ENCODE data around the gene IGFL1.
"Not testable (repeated sequence)": the region's sequence is repeated elsewhere in the genome, so short reads cannot be mapped to it uniquely, and the experiment has no call there.

IGFL1 gene

DNA sequence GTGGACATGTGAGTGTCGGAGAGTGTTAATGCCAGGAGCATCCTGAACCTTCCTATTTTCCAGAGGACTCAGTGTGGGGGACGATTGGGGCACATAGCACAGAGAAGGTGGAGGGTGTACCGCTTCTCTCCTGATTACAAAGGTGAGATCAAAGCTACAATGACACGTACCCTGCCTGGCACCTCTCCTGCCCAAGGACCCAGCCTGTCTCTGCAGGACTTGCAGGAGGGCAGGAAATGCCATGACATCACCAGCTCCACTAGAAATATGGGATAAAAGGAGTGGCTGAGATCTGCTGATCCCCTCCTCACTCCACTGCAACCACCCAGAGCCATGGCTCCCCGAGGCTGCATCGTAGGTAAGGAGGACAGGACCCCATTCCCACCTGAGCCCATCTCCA, at the start of gene IGFL1:
TSS of gene IGFL1 (plus strand) at position 301 of the 400 bp plus-strand sequence. CDS start at position 334, 33 bp downstream.
- DNase-seq: no peak
- TF ChIP-seq POLR2A (IDR thresholded peaks at IDR 0.05; ENCODE audit: low read length) (no peak), GATA1 (IDR thresholded peaks at IDR 0.05; ENCODE audit: low read depth, low read length) (no peak)

DNA sequence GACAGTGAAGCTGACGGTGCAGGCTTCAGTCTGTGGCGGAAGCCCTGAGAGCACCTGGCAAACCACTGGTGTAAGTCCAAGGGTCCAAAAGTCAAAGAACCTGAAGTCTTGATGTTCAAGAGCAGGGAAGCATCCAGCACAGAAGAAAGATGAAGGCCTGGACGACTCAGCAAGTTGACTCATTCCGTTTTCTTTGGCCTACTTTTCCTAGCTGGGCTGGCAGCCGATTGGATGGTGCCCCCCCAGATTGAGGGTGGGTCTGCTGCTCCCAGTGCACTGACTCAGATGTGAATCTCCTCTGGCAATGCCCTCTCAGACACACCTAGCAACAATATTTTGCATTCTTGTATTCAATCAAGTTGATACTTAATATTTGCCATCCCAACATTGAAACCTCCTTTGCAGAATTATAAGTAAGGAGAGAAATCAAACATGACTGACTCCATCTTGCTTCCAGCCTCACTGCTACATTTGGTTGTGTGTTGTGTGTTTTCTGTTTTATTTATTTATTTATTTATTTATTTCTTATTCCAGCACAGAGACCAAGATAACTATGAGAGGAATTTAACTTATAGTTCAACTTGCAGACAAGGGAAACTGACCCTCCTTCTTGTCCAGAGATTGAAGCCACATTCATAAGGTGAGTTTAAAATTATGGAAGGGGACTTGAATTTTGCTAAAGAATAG, 48.7 kb upstream of the IGFL1 start:
- no peak for DNase-seq
- TF ChIP-seq POLR2A (IDR thresholded peaks at IDR 0.05; ENCODE audit: low read length): no peak
- no peak for TF ChIP-seq GATA1 (IDR thresholded peaks at IDR 0.05; ENCODE audit: low read depth, low read length)

DNA sequence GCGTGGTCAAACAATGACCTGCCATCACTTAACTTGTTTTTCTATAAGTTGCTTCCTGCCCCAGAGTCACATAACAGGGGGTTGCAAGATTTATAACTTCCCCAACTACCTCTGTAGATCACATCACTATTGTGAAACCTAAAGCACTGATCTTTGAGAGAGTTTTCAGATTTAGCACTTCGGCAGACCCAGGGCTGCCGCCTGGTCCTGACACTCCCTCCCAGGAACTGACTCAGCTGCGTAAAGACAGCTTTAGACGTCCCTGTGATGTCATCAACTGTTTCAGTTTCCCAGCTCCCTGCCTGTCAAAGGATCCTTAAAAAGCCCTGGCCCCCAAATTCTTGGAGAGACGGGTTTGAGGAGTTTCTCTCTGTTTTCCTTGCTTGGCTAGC, 48.2 kb upstream of the IGFL1 start:
- DNase-seq: no peak
- TF ChIP-seq GATA1 (IDR thresholded peaks at IDR 0.05; ENCODE audit: low read depth, low read length): no peak
- no peak for TF ChIP-seq POLR2A (IDR thresholded peaks at IDR 0.05; ENCODE audit: low read length)

DNA sequence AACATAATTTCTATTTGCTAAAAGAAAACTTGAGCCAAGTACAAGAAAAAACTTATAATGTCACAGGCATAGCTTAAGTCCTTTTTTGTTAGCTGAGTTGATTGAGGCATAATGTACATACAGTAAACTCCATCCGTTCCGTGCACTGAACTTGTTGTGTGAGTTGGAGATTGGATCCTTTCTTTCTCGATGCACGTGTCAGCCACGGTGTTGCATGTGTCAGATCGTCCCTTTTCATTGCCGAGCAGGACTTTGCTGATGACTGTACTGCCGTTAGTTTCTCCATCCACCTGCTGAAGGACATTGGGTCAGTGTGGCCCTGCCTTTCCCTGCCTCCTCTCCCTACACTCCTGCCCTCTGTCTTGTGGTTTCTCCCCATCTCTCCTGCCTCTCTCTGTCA, 47.1 kb upstream of the IGFL1 start:
- DNase-seq: no peak
- no peak for TF ChIP-seq POLR2A (IDR thresholded peaks at IDR 0.05; ENCODE audit: low read length)
- no peak for TF ChIP-seq GATA1 (IDR thresholded peaks at IDR 0.05; ENCODE audit: low read depth, low read length)

DNA sequence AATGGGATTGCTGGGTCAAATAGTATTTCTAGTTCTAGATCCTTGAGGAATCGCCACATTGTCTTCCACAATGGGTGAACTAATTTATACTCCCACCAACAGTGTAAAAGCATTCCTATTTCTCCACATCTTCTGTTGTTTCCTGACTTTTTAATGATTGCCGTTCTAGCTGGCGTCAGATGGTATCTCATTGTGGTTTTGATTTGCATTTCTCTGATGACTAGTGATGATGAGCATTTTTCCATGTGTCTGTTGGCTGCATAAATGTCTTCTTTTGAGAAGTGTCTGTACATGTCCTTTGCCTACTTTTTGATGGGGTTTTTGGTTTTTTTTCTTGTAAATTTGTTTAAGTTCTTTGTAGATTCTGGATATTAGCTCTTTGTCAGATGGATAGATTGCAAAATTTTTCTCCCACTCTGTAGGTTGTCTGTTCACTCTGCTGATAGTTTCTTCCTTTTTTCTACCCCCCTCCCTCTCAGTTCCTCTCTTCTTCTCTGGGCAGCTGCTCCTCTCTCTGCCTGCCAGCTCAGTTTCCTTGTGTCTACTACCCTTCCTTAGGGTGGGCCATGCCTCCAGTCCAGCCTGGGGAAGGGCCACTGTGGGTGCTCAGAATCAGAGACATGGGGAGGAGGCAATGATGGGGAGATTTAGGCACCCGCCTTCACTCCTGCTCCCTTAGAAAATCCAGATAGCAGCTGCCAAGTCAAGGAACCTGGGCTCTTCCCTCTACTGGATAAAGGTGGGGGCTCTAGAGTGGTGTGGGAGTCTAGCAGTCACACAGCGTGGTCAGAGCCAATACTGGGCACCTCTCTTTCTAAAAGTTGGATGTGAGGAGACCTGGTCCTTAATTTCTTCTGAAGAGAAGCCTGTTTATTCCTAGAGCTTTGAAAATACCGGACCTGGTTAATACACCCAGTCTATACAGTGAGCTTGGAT, 44.5 kb upstream of the IGFL1 start:
- not testable (repeated sequence) for DNase-seq

DNA sequence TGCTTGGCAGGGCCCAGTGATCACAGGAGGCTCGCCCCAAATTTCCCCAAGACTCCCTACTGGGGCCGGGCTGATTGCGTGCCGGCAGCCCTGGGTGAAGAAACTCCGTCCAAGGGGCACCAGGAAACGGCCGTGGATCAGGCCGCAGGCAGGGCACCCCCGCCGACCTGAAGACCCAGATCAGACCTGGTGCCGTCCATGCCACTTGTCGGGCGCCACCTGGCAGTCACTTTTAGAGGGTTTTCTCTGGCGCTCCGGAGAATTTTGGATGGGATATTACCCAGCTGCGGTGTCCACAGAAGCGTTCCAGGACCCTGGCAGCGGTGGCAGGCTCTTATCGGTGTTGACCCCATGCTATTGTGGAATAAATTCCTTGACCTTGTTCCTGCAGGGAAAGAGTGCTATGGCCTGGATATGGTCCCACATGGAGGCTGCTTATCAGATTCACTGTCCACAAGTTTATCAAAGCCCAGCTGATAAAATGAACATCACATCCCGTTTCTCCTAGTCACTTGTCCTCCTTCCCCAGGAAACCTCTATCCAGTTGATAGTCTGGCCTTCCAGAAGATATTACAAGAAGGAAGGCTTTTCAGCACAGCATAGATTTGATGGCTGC, 43.3 kb upstream of the IGFL1 start:
- DNase-seq: no peak
- TF ChIP-seq GATA1 (IDR thresholded peaks at IDR 0.05; ENCODE audit: low read depth, low read length) (no peak), POLR2A (IDR thresholded peaks at IDR 0.05; ENCODE audit: low read length) (no peak)

DNA sequence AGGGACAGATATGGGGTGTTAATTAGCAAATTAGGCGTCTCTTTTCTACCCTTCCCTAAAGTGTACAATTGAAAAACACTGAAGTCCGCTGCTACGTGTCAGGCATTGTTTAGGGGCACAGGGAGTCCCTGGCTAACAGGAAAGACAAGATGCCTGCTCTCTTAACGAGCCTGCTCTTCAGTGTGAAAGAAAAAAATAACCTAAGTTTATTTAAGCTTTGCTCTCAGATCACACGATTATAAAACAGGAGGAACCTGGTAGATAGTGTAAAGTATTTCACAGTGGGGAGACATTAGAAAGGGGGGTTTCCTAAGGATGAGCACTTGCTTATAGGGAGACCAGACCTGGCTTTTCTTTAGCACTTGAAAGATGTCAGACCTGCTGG, 42.8 kb upstream of the IGFL1 start:
- TF ChIP-seq POLR2A (IDR thresholded peaks at IDR 0.05; ENCODE audit: low read length) (no peak), GATA1 (IDR thresholded peaks at IDR 0.05; ENCODE audit: low read depth, low read length) (no peak)
- DNase-seq: no peak

DNA sequence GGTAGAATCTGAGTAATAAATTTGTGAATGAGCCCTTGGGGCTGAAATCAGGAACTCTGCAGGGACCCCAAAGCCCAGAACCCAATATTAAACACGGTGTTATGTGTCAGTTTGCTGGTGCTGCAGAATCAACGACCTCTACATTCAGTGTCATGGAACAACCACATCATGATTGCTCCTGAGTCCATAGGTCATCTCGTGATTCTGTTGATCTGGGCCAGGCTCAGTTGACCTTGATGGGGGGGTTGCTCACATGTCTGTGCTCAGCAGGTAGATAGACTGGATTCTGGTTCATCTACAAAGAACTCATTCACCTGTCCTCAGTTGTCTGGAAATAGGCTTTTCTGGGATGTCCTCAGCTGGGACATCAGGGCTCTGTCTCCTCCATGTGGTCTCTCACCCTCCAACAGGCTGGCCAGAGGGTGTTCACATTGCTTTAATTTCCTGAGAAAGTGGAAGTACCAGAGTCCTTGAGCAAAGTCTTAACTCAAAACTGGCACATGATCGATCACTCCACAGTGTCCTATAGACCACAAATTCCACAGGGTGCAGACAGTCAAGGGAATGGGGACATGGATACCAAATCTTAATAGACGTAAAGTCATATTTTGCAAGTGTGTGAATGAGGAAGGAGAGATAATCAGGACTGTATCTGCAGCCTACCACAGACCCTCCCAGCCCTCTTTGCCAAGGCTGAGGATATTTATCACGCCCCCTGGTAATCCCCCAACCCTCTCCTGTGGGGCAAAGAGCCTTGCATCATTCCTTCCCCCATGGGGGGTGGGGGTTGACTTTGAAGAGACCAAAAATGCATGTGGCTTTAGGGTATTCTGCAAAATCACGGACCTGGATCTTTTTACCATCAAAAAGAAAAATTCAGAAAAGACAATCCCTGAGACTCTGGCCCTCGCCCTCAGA, 39.3 kb upstream of the IGFL1 start:
- no peak for DNase-seq
- TF ChIP-seq POLR2A (IDR thresholded peaks at IDR 0.05; ENCODE audit: low read length): no peak
- TF ChIP-seq GATA1 (IDR thresholded peaks at IDR 0.05; ENCODE audit: low read depth, low read length): no peak

DNA sequence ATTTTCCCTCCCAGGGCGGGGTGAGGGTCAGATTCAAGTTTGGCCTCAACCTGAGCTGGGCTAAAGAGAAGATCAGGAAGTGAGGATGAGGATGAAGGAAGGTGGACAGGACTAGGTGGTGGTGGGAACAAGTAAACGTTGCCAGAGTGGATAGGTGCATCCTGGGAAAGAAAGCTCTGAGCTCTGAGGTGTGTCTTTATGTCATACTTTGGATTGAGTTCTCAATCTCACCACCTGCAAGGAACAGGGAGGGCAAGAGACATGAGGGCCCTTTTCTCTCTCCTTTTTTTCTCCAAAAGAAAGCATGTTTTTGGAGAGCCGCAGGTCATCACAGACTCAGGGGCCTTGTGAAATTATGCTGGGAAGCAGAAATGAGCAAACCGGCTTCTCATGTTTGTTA, 38.2 kb upstream of the IGFL1 start:
- no peak for TF ChIP-seq GATA1 (IDR thresholded peaks at IDR 0.05; ENCODE audit: low read depth, low read length)
- TF ChIP-seq POLR2A (IDR thresholded peaks at IDR 0.05; ENCODE audit: low read length): no peak
- DNase-seq: no peak

DNA sequence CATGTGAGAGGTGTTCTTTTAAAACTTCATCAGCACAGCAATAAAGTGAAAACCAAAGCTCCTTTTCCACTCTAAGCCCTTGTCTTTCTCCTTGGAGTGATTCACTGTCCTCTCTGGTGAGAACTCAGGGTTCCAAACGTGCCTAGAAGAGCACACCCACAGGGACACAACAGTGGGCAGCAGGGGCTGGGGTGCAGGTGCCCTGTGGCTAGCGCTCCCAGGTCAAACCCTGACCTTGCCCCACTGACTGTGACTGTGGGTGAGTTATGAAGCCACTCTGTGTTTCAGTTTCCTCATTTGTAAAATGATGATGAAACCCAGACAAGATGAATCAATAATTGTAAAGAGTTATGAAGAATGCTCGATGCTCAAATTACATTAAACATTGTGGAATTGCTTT, 37.6 kb upstream of the IGFL1 start:
- TF ChIP-seq POLR2A (IDR thresholded peaks at IDR 0.05; ENCODE audit: low read length): no peak
- no peak for TF ChIP-seq GATA1 (IDR thresholded peaks at IDR 0.05; ENCODE audit: low read depth, low read length)
- peak in 1 of 2 experiments; percentile 12 for DNase-seq

DNA sequence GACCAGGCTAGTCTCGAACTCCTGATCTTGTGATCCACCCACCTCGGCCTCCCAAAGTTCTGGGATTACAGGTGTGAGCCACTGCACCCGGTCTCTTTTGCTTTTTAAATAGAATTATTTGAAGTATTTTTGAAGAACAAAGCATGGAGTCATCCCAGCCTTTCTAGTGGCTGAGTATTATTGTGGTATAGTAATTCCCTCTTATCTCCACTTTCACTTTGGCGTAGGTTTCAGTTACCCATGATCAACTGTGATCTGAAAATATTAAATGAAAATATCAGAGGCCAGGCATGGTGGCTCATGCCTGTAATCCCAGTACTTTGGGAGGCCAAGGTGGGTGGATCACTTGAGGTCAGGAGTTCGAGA, 36.9 kb upstream of the IGFL1 start:
- DNase-seq: peak in 1 of 2 experiments; percentile 58

DNA sequence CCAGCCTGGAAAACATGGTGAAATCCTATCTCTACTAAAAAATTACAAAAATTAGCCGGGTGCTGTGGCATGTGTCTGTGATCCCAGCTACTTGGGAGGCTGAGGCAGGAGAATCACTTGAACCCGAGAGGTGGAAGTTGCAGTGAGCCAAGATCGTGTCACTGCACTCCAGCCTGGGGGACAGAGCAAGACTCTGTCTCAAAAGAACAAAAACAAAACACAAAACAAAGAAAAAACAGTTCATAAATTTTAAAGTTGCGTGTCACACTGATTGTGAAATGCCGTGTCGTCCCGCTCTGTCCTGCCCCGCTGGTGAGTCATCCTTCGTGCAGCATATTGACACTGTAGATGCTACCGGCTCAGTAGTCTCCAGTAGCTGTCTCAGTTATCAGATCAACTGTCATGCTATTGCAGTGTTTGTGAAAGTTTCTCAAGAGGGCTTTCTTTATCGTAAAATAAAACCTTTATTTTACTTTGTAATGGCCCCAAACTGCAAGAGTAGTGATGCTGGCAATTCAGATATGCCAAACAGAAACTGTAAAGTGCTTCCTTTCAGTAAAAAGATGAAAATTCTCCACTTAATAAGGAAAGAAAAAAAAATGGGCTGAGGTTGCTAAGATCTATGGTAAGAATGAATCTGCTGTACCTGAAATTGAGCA, 36.4 kb upstream of the IGFL1 start:
- peak; percentile 84 to 91 for DNase-seq
- no peak for TF ChIP-seq POLR2A (IDR thresholded peaks at IDR 0.05; ENCODE audit: low read length)
- no peak for TF ChIP-seq GATA1 (IDR thresholded peaks at IDR 0.05; ENCODE audit: low read depth, low read length)

DNA sequence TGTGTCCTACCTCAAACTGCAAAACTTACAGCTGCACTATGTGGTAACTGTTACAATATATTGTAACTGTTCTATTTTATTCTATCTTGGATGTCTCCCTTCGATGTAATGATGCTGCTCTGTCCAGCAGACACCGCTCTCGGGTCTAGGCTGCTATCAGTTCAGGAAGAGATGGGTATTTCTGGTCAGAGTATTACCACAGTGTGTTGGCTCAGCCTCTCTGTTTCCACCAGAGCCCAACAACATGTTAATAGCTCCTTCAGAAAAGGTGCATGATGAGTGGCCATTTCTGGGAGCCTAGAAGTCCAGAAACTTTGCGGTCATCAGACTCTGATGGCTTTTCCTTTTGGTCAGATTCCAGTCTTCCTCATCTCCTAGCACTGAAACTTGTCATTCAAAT, 35.9 kb upstream of the IGFL1 start:
- TF ChIP-seq POLR2A (IDR thresholded peaks at IDR 0.05; ENCODE audit: low read length) (peak; percentile 32), GATA1 (IDR thresholded peaks at IDR 0.05; ENCODE audit: low read depth, low read length) (no peak)
- DNase-seq: peak in 1 of 2 experiments; percentile 64

All from erythroblast (primary cell).